HG02981 (cell line): ENCODE measurements around the gene PARM1.

Experiments used
- ATAC-seq: cut with Tn5 transposase; IDR thresholded peaks from one replicate; pipeline ENCODE4 v1.9.1; 2021; ENCODE audit warnings: mild to moderate bottlenecking, moderate library complexity; ENCODE audit not compliant: unreplicated experiment

Gene PARM1

GRCh38 chr4:74932832-74933561 is at the start of gene PARM1:
PARM1 (plus strand) TSS chr4:74933116; CDS start chr4:74933328, 212 bp downstream.
- peak; percentile 74 for ATAC-seq

GRCh38 chr4:74884266-74884665 is 48.6 kb upstream of the PARM1 start:
- no peak for ATAC-seq

GRCh38 chr4:74886484-74886883 is 46.4 kb upstream of the PARM1 start:
- no peak for ATAC-seq

- ATAC-seq = no peak
Observed at GRCh38 chr4:74890341-74890740, 42.6 kb upstream of the PARM1 start.

GRCh38 chr4:74891037-74891436 is 41.9 kb upstream of the PARM1 start:
- ATAC-seq = no peak

GRCh38 chr4:74893171-74893570 is 39.7 kb upstream of the PARM1 start:
- no peak for ATAC-seq

GRCh38 chr4:74896595-74896994 is 36.3 kb upstream of the PARM1 start:
- no peak for ATAC-seq

GRCh38 chr4:74897386-74897785 is 35.5 kb upstream of the PARM1 start:
- ATAC-seq = no peak

GRCh38 chr4:74900862-74901261 is 32.1 kb upstream of the PARM1 start:
- ATAC-seq = no peak

GRCh38 chr4:74904509-74905065 is 28.3 kb upstream of the PARM1 start:
- ATAC-seq = no peak

GRCh38 chr4:74906771-74907170 is 26.1 kb upstream of the PARM1 start:
- no peak for ATAC-seq

- peak; percentile 64 for ATAC-seq
Observed at GRCh38 chr4:74919783-74920182, 13.1 kb upstream of the PARM1 start.

GRCh38 chr4:74920704-74921103 is 12.2 kb upstream of the PARM1 start:
- ATAC-seq = no peak

- no peak for ATAC-seq
Observed at GRCh38 chr4:74921490-74921889, 11.4 kb upstream of the PARM1 start.

GRCh38 chr4:74926007-74926406 is 6.9 kb upstream of the PARM1 start:
- no peak for ATAC-seq

GRCh38 chr4:74930162-74930561 is 2.8 kb upstream of the PARM1 start:
- ATAC-seq = peak; percentile 46

- no peak for ATAC-seq
Observed at GRCh38 chr4:74931376-74931775, 1.5 kb upstream of the PARM1 start.

GRCh38 chr4:74932010-74932409 is 906 bp upstream of the PARM1 start:
- ATAC-seq = no peak

GRCh38 chr4:74933562-74934015 is 673 bp downstream of the PARM1 start:
- no peak for ATAC-seq

GRCh38 chr4:74934016-74934831 is 1.3 kb downstream of the PARM1 start:
- ATAC-seq = no peak

- ATAC-seq = no peak
Observed at GRCh38 chr4:74934888-74935287, 2.0 kb downstream of the PARM1 start.

- no peak for ATAC-seq
Observed at GRCh38 chr4:74941123-74941522, 8.2 kb downstream of the PARM1 start.
